MG63 (cell line): ENCODE results near the gene CCDC85B. TPM values are rescaled to one million over a fixed set of nuclear protein-coding genes. Genes with fewer than 3 reads are reported as not detected.

ENCODE experiments used
- DNase-seq: peaks from one replicate; pipeline ENCODE4 v3.0.0-alpha.2; 2020
- H3K27me3 ChIP-seq: fragments of 250-450 bp; sonication (Bioruptor Pico); 2 replicates; pipeline ENCODE4 v1.5.1; 2020; ENCODE audit warnings: mild to moderate bottlenecking, moderate library complexity
- H3K36me3 ChIP-seq: fragments of 250-450 bp; sonication (Bioruptor Pico); 2 replicates; pipeline ENCODE4 v1.5.1; 2020; ENCODE audit warnings: mild to moderate bottlenecking, moderate library complexity
- H3K4me3 ChIP-seq: fragments of 250-450 bp; sonication (Bioruptor Pico); 2 replicates; pipeline ENCODE4 v1.5.1; 2020; ENCODE audit warnings: mild to moderate bottlenecking, moderate library complexity
- H3K9me3 ChIP-seq: fragments of 250-450 bp; sonication (Bioruptor Pico); 2 replicates; pipeline ENCODE4 v1.5.1; 2020; ENCODE audit warnings: mild to moderate bottlenecking, moderate library complexity
- total RNA-seq: library from RNA; depleted of rRNA; stranded (reverse); fragments of >200 nt; shearing (Covaris generic); gene quantifications from 2 replicates; pipeline ENCODE4 v1.2.3, GENCODE V29; 2014; ENCODE audit warnings: low replicate concordance

The CCDC85B gene
- total RNA-seq, 1 experiment from 2014 or later = 131 TPM

- H3K36me3 ChIP-seq = peaks cover 30% of the 10 kb centered on the region
- H3K4me3 ChIP-seq = peak overlapping the region; percentile 74
- no peaks in the 10 kb centered on the region for H3K27me3 ChIP-seq
- no peaks in the 10 kb centered on the region for H3K9me3 ChIP-seq
- peak; percentile 88 for DNase-seq
Measured at GRCh38 chr11:65873318-65874156, 16.9 kb upstream of the CCDC85B start.

GRCh38 chr11:65879617-65880016 is 10.9 kb upstream of the CCDC85B start, which contains the start of gene CTSW:
CTSW (plus strand) TSS chr11:65879837; CDS start chr11:65879855, 18 bp downstream.
- H3K36me3 ChIP-seq = peaks cover 18% of the 10 kb centered on the region
- no peak within 1 kb of the TSS for H3K4me3 ChIP-seq
- no peak for DNase-seq
- no peaks in the 10 kb centered on the region for H3K9me3 ChIP-seq
- no peaks in the 10 kb centered on the region for H3K27me3 ChIP-seq

GRCh38 chr11:65880027-65880426 is 10.4 kb upstream of the CCDC85B start:
- Histone ChIP-seq H3K27me3 (no peaks in the 10 kb centered on the region), H3K36me3 (peaks cover 22% of the 10 kb centered on the region), H3K4me3 (no peak overlapping the region), H3K9me3 (no peaks in the 10 kb centered on the region)
- no peak for DNase-seq

- Histone ChIP-seq H3K9me3 (no peaks in the 10 kb centered on the region), H3K4me3 (no peak overlapping the region), H3K27me3 (no peaks in the 10 kb centered on the region), H3K36me3 (peaks cover 30% of the 10 kb centered on the region)
- DNase-seq = peak; percentile 36
Measured at GRCh38 chr11:65880844-65881421, 9.5 kb upstream of the CCDC85B start.

- H3K4me3 ChIP-seq = no peak overlapping the region
- no peaks in the 10 kb centered on the region for H3K9me3 ChIP-seq
- DNase-seq = no peak
- no peaks in the 10 kb centered on the region for H3K27me3 ChIP-seq
- peaks cover 41% of the 10 kb centered on the region for H3K36me3 ChIP-seq
Measured at GRCh38 chr11:65882120-65883057, 8.1 kb upstream of the CCDC85B start.

GRCh38 chr11:65883058-65883761 is 7.3 kb upstream of the CCDC85B start:
- no peak overlapping the region for H3K4me3 ChIP-seq
- no peak for DNase-seq
- H3K36me3 ChIP-seq = peaks cover 46% of the 10 kb centered on the region
- no peaks in the 10 kb centered on the region for H3K27me3 ChIP-seq
- no peaks in the 10 kb centered on the region for H3K9me3 ChIP-seq

- peaks cover 46% of the 10 kb centered on the region for H3K36me3 ChIP-seq
- no peaks in the 10 kb centered on the region for H3K27me3 ChIP-seq
- no peak overlapping the region for H3K4me3 ChIP-seq
- DNase-seq = no peak
- H3K9me3 ChIP-seq = no peaks in the 10 kb centered on the region
Measured at GRCh38 chr11:65883786-65884715, 6.4 kb upstream of the CCDC85B start.

- H3K27me3 ChIP-seq = no peaks in the 10 kb centered on the region
- peaks cover 46% of the 10 kb centered on the region for H3K36me3 ChIP-seq
- DNase-seq = peak; percentile 75
- H3K9me3 ChIP-seq = no peaks in the 10 kb centered on the region
- H3K4me3 ChIP-seq = no peak overlapping the region
Measured at GRCh38 chr11:65884716-65885092, 5.8 kb upstream of the CCDC85B start.

- no peak for DNase-seq
- Histone ChIP-seq H3K36me3 (peaks cover 46% of the 10 kb centered on the region), H3K27me3 (no peaks in the 10 kb centered on the region), H3K9me3 (no peaks in the 10 kb centered on the region), H3K4me3 (no peak overlapping the region)
Measured at GRCh38 chr11:65885231-65885630, 5.2 kb upstream of the CCDC85B start.

GRCh38 chr11:65885808-65886536 is 4.5 kb upstream of the CCDC85B start:
- no peak overlapping the region for H3K4me3 ChIP-seq
- DNase-seq = no peak
- H3K36me3 ChIP-seq = peaks cover 46% of the 10 kb centered on the region

GRCh38 chr11:65886826-65887722 is 3.4 kb upstream of the CCDC85B start:
- no peaks in the 10 kb centered on the region for H3K27me3 ChIP-seq
- H3K9me3 ChIP-seq = no peaks in the 10 kb centered on the region
- DNase-seq = no peak
- peaks cover 52% of the 10 kb centered on the region for H3K36me3 ChIP-seq
- H3K4me3 ChIP-seq = peak overlapping the region; percentile 91

More at GRCh38 chr11:65885808-65886536, 4.5 kb upstream of the CCDC85B start:
- H3K27me3 ChIP-seq = no peaks in the 10 kb centered on the region
- H3K9me3 ChIP-seq = no peaks in the 10 kb centered on the region

- peaks cover 59% of the 10 kb centered on the region for H3K36me3 ChIP-seq
- DNase-seq = no peak
Measured at GRCh38 chr11:65887723-65888162, 2.7 kb upstream of the CCDC85B start.

GRCh38 chr11:65888163-65888814 is 2.2 kb upstream of the CCDC85B start, which contains the start of gene FIBP:
FIBP (minus strand) TSS chr11:65888471; CDS start chr11:65888418, 53 bp downstream.
- Histone ChIP-seq H3K36me3 (peaks cover 61% of the 10 kb centered on the region), H3K27me3 (no peaks in the 10 kb centered on the region), H3K9me3 (no peaks in the 10 kb centered on the region), H3K4me3 (peak within 1 kb of the TSS; percentile 91)
- DNase-seq = peak; percentile 98

More at GRCh38 chr11:65887723-65888162, 2.7 kb upstream of the CCDC85B start:
- Histone ChIP-seq H3K4me3 (peak overlapping the region; percentile 91), H3K27me3 (no peaks in the 10 kb centered on the region), H3K9me3 (no peaks in the 10 kb centered on the region)
